H1 (cell line): ENCODE data around the gene DEXI. TPM values are rescaled to one million over a fixed set of nuclear protein-coding genes. Genes with fewer than 3 reads are reported as not detected.

Experiments used
- CBX8 ChIP-seq: fragments of 300-800, 300-1000 bp; sonication (generic); IDR thresholded peaks from 2 replicates; pipeline ENCODE4 v1.7.1; 2016; ENCODE audit warnings: low read depth, low read length, borderline replicate concordance
- CHD7 ChIP-seq: fragments of 300-600 bp; sonication (generic); IDR thresholded peaks from 2 replicates; pipeline ENCODE4 v1.7.1; 2012; ENCODE audit warnings: low read length, moderate library complexity, mild to moderate bottlenecking, inconsistent platforms; ENCODE audit not compliant: insufficient replicate concordance
- NANOG ChIP-seq: IDR thresholded peaks from 2 replicates; pipeline ENCODE4 v1.6.1; 2011; ENCODE audit warnings: low read length, low read depth, mild to moderate bottlenecking, inconsistent platforms; ENCODE audit not compliant: insufficient read depth, poor library complexity, severe bottlenecking
- SP1 ChIP-seq: IDR thresholded peaks from 2 replicates; pipeline ENCODE4 v1.6.1; 2011; ENCODE audit warnings: low read depth, low read length
- SUZ12 ChIP-seq: fragments of 200-600 bp; sonication (generic); IDR thresholded peaks from 2 replicates; pipeline ENCODE4 v1.6.1; 2012; ENCODE audit warnings: mild to moderate bottlenecking, inconsistent platforms, low read length, moderate library complexity, mixed read lengths
- YY1 ChIP-seq: IDR thresholded peaks from 2 replicates; pipeline ENCODE4 v1.6.1; 2011; ENCODE audit warnings: low read depth, mild to moderate bottlenecking, low read length
- polyA plus RNA-seq, 7 experiments: library from polyadenylated mRNA; depleted of rRNA in 3 of 7; stranded (reverse) in 5 of 7; unstranded in 2 of 7; fragments of >200 nt in 5 of 7; fragments of 200-250 nt in 2 of 7; gene quantifications; 1 replicate in 5 of 7; 2 replicates in 1 of 7; 4 replicates in 1 of 7; pipeline versions ENCODE4 v1.2.1 to v1.2.3, GENCODE V29; 2011 to 2013; ENCODE audit warnings: missing spikeins in 2 of 7, mixed read lengths in 2 of 7
- total RNA-seq: library from RNA; stranded (reverse); fragmentation: NEBNext Ultra II Directional; extraction: Animal tissue kit (Norgen Biotek cat#: 25700); gene quantifications from 2 replicates; pipeline ENCODE4 v1.2.1, GENCODE V29; 2021

DEXI gene
- total and polyA plus RNA-seq, 2 of the 8 experiments (the other 6 are each of a cell fraction or from before 2014, with no cell fraction given) = 39.5 to 47.3 TPM

GRCh38 chr16:10988879-10989278 lies 46.6 kb upstream of the DEXI start (continued):
- TF ChIP-seq YY1 (no peak), NANOG (no peak), CHD7 (no peak), CBX8 (no peak), SUZ12 (no peak), SP1 (no peak)
